ENCODE data around the gene TEX19.
A peak's percentile ranks its signal among the peaks of the same experiment; 100 is the strongest.

GRCh38 chr17:82367724-82368524 is 8.9 kb downstream of the TEX19 start:
- TF ChIP-seq, protein P1, sequence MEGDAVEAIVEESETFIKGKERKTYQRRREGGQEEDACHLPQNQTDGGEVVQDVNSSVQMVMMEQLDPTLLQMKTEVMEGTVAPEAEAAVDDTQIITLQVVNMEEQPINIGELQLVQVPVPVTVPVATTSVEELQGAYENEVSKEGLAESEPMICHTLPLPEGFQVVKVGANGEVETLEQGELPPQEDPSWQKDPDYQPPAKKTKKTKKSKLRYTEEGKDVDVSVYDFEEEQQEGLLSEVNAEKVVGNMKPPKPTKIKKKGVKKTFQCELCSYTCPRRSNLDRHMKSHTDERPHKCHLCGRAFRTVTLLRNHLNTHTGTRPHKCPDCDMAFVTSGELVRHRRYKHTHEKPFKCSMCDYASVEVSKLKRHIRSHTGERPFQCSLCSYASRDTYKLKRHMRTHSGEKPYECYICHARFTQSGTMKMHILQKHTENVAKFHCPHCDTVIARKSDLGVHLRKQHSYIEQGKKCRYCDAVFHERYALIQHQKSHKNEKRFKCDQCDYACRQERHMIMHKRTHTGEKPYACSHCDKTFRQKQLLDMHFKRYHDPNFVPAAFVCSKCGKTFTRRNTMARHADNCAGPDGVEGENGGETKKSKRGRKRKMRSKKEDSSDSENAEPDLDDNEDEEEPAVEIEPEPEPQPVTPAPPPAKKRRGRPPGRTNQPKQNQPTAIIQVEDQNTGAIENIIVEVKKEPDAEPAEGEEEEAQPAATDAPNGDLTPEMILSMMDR (IDR thresholded peaks at IDR 0.05): peak in 1 of 3 donors; percentile 32
- no peak for TF ChIP-seq POLR2A (IDR thresholded peaks at IDR 0.05)
